HUES6 (cell line): ENCODE results near the gene TTC9C.
"Not testable (repeated sequence)": the region's sequence is repeated elsewhere in the genome, so short reads cannot be mapped to it uniquely, and the experiment has no call there.

Experiments used
- H3K27ac ChIP-seq: 2 replicates; pipeline ENCODE4 v1.7.0; 2013; ENCODE audit warnings: low read depth, mild to moderate bottlenecking, low read length, inconsistent platforms
- H3K27me3 ChIP-seq: 2 replicates; pipeline ENCODE4 v1.6.1; 2013; ENCODE audit warnings: low read length; ENCODE audit not compliant: control insufficient read depth, insufficient read depth
- H3K36me3 ChIP-seq: 2 replicates; pipeline ENCODE4 v1.6.1; 2013; ENCODE audit warnings: low read length; ENCODE audit not compliant: control insufficient read depth, insufficient read depth
- H3K4me1 ChIP-seq: 2 replicates; pipeline ENCODE4 v1.6.1; 2013; ENCODE audit warnings: low read length; ENCODE audit not compliant: control insufficient read depth, insufficient read depth
- H3K4me3 ChIP-seq: 2 replicates; pipeline ENCODE4 v1.5.1; 2013; ENCODE audit warnings: low read depth, low read length
- H3K9ac ChIP-seq: one replicate; pipeline ENCODE4 v1.6.1; 2013; ENCODE audit warnings: mild to moderate bottlenecking, low read length
- H3K9me3 ChIP-seq: 2 replicates; pipeline ENCODE4 v1.6.1; 2013; ENCODE audit warnings: low read depth, low read length; ENCODE audit not compliant: control insufficient read depth, insufficient read depth

Gene TTC9C

DNA sequence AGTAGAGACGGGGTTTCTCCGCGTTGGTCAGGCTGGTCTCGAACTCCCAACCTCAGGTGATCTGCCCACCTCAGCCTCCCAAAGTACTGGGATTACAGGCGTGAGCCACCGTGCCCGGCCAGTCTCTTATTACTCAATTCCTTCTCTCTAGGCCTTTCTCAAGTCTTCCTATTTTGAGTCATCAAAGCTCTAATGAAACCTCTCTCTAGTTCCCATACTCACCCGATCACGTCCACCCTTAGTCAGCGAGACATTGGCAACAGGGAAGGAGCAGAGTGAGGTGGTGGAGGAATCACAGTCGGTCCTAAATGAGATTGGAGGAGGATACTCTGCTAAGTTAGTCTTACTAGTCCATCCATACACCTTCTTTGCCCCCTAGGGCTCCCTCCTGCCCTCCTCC is 26.0 kb upstream of the TTC9C start:
- H3K4me1 ChIP-seq = peaks cover 6% of the 10 kb centered on the region; the same call in 1 of the 2 replicates
- H3K36me3 ChIP-seq = peaks cover 29% of the 10 kb centered on the region
- H3K27ac ChIP-seq = no peak overlapping the region
- H3K9me3 ChIP-seq = no peaks in the 10 kb centered on the region
- no peaks in the 10 kb centered on the region for H3K27me3 ChIP-seq
- no peak overlapping the region for H3K9ac ChIP-seq
- H3K4me3 ChIP-seq = no peak overlapping the region

DNA sequence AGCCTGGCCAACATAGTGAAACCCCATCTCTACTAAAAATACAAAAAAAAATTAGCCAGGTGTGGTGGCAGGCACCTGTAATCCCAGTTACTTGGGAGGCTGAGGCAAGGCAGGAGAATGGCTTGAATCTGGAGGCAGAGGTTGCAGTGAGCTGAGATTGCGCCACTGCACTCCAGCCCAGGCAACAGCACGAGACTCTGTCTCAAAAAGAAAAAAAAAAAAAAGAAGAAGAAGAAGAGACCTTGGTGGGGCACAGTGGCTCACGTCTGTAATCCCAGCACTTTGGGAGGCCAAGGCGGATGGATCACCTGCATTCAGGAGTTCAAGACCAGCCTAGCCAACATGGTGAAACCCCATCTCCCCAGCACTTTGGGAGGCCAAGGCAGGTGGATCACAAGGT is 24.4 kb upstream of the TTC9C start:
- peaks cover 29% of the 10 kb centered on the region for H3K36me3 ChIP-seq
- H3K4me3 ChIP-seq, H3K9ac ChIP-seq, H3K9me3 ChIP-seq, H3K27me3 ChIP-seq, H3K27ac ChIP-seq: not testable (repeated sequence)
- peaks cover 15% of the 10 kb centered on the region for H3K4me1 ChIP-seq

DNA sequence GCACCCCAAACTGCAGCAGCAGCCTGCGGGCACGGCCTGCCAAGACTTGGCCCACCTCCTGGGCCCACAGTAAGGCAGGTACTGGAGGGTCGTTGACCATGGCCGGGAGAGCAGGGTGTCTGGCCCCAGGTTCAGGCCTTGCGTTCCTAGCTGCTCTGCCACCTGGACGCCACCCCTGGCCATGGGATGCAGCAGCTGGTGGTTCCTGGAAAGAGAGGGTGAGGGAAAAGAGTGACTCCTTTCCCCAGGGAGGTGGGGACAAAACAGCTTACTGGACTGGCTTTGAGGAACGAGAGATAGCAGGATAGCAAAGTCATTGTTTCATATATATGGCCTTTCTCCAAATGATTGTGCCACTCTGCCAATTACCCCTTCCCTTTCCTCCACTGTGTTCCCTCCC is 22.9 kb upstream of the TTC9C start:
- peak overlapping the region; percentile 88 for H3K4me3 ChIP-seq
- no peaks in the 10 kb centered on the region for H3K9me3 ChIP-seq
- H3K9ac ChIP-seq = peak overlapping the region; percentile 76
- H3K4me1 ChIP-seq = peaks cover 20% of the 10 kb centered on the region
- no peak overlapping the region for H3K27ac ChIP-seq
- H3K36me3 ChIP-seq = peaks cover 29% of the 10 kb centered on the region
- no peaks in the 10 kb centered on the region for H3K27me3 ChIP-seq

DNA sequence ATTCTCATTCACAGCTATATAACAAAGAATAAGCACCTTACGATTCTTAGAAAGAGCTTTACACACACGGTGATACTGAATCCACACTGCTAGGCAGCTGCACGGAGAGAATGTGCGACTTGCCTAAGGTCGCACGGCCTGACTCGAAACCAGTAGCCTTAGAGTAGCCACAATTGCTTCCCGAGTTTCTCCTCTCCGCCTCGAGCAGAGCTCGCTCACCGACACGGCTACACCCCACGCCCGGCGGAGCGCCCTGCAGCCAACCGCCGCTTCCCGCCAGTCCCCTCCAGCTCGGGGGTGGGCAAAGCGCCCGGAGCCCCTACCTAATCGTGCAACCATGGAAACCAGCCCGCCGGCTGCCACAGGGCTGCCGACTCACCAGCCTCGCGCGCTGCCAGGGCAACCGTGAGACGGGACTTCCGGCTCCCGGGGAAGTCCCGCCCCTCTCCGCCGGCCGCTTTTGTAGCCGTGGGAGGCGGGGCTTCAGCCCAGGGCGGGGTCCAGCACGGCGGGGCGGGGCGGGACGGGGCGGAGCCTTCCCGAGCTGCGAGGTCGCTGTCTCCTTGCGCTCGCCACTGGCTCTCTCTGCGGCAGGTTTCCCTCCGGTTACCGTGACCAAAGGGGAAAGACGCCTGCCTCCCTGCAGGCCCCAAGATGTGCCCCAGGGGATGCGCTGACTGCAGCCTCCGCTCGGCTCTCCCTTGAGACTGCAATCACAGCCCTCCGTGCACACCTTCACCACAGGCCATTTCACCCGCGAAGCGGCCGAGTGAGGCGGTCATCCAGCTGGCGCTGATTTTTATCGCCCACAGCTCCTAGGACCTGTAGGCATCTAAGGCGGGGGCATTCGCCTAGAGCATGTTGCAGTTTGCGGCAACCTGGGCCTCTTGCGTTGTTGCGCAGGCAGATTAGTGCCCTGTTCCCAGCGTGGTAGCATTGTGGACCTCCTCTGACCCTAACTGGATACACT is 22.1 kb upstream of the TTC9C start:
- Histone ChIP-seq H3K27ac (peak overlapping the region; percentile 62), H3K9ac (peak overlapping the region; percentile 83), H3K36me3 (peaks cover 27% of the 10 kb centered on the region), H3K9me3 (no peaks in the 10 kb centered on the region), H3K4me3 (peak overlapping the region; percentile 88), H3K4me1 (peaks cover 22% of the 10 kb centered on the region), H3K27me3 (no peaks in the 10 kb centered on the region)

DNA sequence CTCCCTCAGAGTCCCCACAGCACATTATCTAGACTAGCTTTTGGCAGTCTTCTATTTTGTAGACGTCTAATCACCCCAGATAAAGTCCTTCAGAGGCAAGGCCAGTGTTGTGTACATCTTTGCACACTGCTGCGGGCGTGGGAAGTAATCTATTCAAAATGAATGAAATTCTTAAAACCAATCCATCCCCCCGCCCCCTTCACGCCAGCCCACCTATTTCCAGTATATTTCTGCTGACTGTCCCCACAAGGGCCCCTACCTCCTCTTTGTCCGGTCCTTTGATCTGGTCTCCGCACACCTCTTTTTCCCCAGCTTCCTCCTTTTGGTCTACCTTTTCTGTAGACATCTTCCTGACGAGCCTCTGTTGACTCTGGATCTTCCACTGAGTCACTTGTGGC is 21.4 kb upstream of the TTC9C start:
- H3K27me3 ChIP-seq = no peaks in the 10 kb centered on the region
- peak overlapping the region; percentile 29; the same call in 1 of the 2 replicates for H3K27ac ChIP-seq
- H3K9ac ChIP-seq = peak overlapping the region; percentile 83
- peaks cover 26% of the 10 kb centered on the region for H3K36me3 ChIP-seq
- peak overlapping the region; percentile 88 for H3K4me3 ChIP-seq
- peaks cover 22% of the 10 kb centered on the region for H3K4me1 ChIP-seq
- no peaks in the 10 kb centered on the region for H3K9me3 ChIP-seq

DNA sequence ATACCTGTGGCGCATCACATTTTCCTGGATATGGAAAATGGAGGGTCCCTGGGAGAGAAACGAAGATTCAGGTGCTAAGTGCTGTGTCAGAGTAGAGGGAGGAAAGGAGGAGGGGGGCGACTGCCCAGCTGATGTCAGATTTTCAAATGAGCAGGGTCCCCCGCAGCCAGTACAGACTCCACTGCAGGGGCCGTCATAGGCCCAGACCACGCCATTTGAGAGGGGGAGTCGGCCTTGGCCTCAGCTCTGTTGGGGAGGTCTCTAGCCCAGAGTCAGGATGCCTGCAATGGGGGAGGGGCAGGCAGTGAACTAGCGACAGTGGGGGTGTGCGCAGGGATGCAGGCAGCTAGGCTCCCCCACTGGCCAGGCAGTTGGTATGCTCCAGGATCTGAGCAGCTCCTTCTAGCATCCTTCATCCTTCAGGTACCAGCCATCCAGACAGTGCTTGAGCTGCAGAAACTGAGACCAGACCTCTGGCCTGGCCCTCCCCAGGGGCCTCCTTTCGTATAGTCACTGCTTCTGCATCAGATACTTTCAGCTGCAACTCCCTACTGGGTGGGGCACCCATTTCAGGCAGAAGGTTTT is 20.9 kb upstream of the TTC9C start, which contains the start of the genes BSCL2 and GNG3:
BSCL2 (minus strand) TSS at position 148 of the 585 bp plus-strand sequence. CDS start 229 bp downstream, outside the sequence.
GNG3 (plus strand) TSS at position 400 of the 585 bp plus-strand sequence. CDS start 620 bp downstream, outside the sequence.
- no peaks in the 10 kb centered on the region for H3K27me3 ChIP-seq
- H3K4me1 ChIP-seq = peaks cover 22% of the 10 kb centered on the region
- peak within 1 kb of the TSS; percentile 88 for H3K4me3 ChIP-seq
- peaks cover 26% of the 10 kb centered on the region for H3K36me3 ChIP-seq
- peak within 1 kb of the TSS; percentile 29; the same call in 1 of the 2 replicates for H3K27ac ChIP-seq
- H3K9ac ChIP-seq = peak within 1 kb of the TSS; percentile 83
- H3K9me3 ChIP-seq = no peaks in the 10 kb centered on the region

DNA sequence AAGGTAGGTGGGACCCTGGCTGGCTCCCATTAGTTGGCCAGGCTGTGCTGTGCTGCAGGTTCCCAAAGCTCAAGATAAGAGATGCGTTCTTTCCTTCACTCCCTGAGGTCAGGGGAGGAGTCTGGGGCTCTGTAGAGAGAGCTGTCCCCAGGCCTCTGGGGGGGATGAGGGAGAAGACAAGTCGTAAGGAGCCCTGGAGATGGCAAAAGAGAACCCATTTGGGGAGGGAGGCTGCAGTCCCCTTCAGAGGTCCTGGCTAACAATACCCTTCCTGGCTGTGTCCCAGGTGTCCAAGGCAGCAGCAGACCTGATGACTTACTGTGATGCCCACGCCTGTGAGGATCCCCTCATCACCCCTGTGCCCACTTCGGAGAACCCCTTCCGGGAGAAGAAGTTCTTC is 19.9 kb upstream of the TTC9C start:
- no peaks in the 10 kb centered on the region for H3K9me3 ChIP-seq
- H3K9ac ChIP-seq = peak overlapping the region; percentile 86
- H3K4me3 ChIP-seq = peak overlapping the region; percentile 85
- peaks cover 33% of the 10 kb centered on the region for H3K36me3 ChIP-seq
- no peak overlapping the region for H3K27ac ChIP-seq
- no peaks in the 10 kb centered on the region for H3K27me3 ChIP-seq
- H3K4me1 ChIP-seq = peaks cover 22% of the 10 kb centered on the region

DNA sequence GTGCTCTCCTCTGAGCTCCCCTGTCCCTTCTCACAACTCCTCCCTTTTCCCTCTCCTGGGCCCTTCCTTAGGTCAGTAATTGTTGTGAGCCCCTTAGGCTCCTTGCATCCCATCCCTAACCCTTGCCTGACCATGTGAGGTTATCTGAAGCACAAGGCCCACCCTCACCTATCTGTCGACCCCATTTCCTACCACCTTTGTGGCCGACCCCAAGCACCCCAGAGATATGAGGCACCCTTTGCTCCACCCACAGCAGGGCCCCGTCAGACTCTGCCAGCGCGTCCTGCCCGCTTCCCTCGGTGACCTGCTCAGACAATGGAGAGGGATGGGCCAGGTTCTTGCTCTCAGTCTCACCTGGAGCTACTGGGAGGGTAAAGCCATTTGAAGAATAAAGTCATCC is 19.5 kb upstream of the TTC9C start:
- H3K36me3 ChIP-seq = peaks cover 37% of the 10 kb centered on the region

DNA sequence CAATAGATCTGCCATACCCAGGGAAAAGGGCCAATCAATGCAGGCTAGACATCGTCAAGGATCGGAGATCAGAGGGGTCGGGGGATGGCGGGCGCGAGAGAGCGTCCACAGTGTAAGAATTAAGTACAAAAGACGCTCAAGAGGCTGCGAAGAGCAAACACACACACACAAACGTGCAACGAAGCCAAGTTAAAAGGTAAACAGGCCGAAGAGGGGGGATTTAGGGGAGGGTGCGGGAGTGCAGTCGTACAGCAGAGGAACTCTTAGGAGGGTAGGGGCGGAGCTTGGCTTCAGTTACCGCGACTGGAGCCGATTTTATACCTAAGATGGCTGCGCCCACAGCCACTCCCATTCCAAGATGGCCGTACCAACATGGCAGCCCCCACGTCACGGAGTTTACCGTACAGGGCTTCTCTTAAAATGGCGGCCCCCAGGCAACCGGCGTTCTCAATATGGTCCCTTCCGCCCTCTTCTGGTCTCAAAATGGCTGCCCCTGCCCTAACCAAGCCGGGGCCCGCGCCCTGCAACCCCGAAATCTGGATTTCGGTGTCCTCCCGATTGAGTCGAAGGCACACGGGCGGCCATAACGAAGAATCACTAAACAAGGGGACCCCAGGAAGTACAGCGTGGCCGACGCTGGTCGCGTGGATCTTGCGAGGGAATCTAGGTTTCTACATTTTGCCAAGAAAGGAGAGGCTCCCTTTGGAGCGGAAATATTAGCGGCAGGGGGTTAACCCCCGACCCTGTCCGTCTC is 18.9 kb upstream of the TTC9C start:
- peak overlapping the region; percentile 97 for H3K9ac ChIP-seq
- H3K9me3 ChIP-seq = no peaks in the 10 kb centered on the region
- peak overlapping the region; percentile 85 for H3K4me3 ChIP-seq
- peak overlapping the region; percentile 96 for H3K27ac ChIP-seq
- H3K27me3 ChIP-seq = no peaks in the 10 kb centered on the region
- peaks cover 22% of the 10 kb centered on the region for H3K4me1 ChIP-seq
- H3K36me3 ChIP-seq = peaks cover 42% of the 10 kb centered on the region

More for the DNA sequence above, 19.5 kb upstream of the TTC9C start:
- H3K9ac ChIP-seq = peak overlapping the region; percentile 86
- no peaks in the 10 kb centered on the region for H3K27me3 ChIP-seq
- no peak overlapping the region for H3K27ac ChIP-seq
- peak overlapping the region; percentile 85 for H3K4me3 ChIP-seq
- peaks cover 22% of the 10 kb centered on the region for H3K4me1 ChIP-seq
- no peaks in the 10 kb centered on the region for H3K9me3 ChIP-seq

DNA sequence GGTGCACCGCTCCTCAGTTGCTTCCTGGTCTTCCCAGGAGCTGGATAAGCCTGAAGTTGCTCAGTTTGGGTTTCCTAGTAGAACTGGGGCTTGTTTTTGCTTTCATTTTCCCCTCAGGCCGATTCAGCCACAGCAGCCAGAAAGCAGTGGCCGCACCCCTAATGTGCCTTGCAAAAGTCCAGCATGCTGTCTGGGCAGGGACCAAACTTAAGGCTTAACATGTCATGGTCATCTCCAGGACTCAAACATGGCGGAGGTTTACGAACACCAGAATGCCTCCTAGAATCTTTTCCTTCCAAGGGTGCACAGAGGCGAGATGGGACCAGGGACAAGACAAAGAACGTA is 18.3 kb upstream of the TTC9C start:
- no peaks in the 10 kb centered on the region for H3K27me3 ChIP-seq
- peaks cover 46% of the 10 kb centered on the region for H3K36me3 ChIP-seq
- peak overlapping the region; percentile 85 for H3K4me3 ChIP-seq
- peaks cover 22% of the 10 kb centered on the region for H3K4me1 ChIP-seq
- no peaks in the 10 kb centered on the region for H3K9me3 ChIP-seq
- H3K9ac ChIP-seq = peak overlapping the region; percentile 97
- H3K27ac ChIP-seq = peak overlapping the region; percentile 96
